ENCODE measurements around the gene RASIP1.
"Not testable (repeated sequence)": the region's sequence is repeated elsewhere in the genome, so short reads cannot be mapped to it uniquely, and the experiment has no call there.

- TF ChIP-seq EZH2 (IDR thresholded peaks at IDR 0.05; ENCODE audit: low read length, unreplicated experiment); CTCF (conservative IDR thresholded peaks at IDR 0.05; ENCODE audit: low read depth, low read length); EZH2phosphoT487 (IDR thresholded peaks at IDR 0.05; ENCODE audit: borderline replicate concordance, low read length): not testable (repeated sequence)
Observed at GRCh38 chr19:48686637-48687036, 53.8 kb downstream of the RASIP1 start.

Data from PC-3 (cell line).